HFF-Myc (cell line): ENCODE data around the gene TRIM46.

Experiments used
- DNase-seq: peaks from one replicate; pipeline ENCODE4 v3.0.0-alpha.2; 2011; ENCODE audit warnings: low read depth; ENCODE audit errors: extremely low read depth
- H3K4me3 ChIP-seq: replicated peaks from 2 replicates; pipeline ENCODE4 v1.5.1; 2011; ENCODE audit warnings: low read depth, mild to moderate bottlenecking, control low read depth, low read length
- TF ChIP-seq, protein P1 (sequence below): IDR thresholded peaks from 2 replicates; pipeline ENCODE4 v1.5.1; 2012; ENCODE audit warnings: mild to moderate bottlenecking, low read depth, low read length, control low read depth; ENCODE audit errors: missing control alignments

The TRIM46 gene

DNA sequence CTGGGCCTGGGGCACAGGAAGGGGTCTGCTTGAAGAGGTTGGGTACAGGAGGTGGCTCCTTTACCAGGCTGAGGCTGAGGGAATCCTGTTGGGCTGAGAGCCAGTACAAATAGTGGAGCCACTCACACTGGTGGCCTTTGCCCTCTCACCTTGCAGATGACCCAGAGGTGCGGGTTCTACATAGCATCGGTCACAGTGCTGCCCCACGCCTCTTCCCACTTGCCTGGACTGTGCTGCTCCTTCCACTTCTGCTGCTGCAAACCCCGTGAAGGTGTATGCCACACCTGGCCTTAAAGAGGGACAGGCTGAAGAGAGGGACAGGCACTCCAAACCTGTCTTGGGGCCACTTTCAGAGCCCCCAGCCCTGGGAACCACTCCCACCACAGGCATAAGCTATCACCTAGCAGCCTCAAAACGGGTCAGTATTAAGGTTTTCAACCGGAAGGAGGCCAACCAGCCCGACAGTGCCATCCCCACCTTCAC lies 39.8 kb upstream of the TRIM46 start:
- H3K4me3 ChIP-seq = no peak overlapping the region
- TF ChIP-seq, protein P1, sequence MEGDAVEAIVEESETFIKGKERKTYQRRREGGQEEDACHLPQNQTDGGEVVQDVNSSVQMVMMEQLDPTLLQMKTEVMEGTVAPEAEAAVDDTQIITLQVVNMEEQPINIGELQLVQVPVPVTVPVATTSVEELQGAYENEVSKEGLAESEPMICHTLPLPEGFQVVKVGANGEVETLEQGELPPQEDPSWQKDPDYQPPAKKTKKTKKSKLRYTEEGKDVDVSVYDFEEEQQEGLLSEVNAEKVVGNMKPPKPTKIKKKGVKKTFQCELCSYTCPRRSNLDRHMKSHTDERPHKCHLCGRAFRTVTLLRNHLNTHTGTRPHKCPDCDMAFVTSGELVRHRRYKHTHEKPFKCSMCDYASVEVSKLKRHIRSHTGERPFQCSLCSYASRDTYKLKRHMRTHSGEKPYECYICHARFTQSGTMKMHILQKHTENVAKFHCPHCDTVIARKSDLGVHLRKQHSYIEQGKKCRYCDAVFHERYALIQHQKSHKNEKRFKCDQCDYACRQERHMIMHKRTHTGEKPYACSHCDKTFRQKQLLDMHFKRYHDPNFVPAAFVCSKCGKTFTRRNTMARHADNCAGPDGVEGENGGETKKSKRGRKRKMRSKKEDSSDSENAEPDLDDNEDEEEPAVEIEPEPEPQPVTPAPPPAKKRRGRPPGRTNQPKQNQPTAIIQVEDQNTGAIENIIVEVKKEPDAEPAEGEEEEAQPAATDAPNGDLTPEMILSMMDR = no peak
- no peak for DNase-seq

DNA sequence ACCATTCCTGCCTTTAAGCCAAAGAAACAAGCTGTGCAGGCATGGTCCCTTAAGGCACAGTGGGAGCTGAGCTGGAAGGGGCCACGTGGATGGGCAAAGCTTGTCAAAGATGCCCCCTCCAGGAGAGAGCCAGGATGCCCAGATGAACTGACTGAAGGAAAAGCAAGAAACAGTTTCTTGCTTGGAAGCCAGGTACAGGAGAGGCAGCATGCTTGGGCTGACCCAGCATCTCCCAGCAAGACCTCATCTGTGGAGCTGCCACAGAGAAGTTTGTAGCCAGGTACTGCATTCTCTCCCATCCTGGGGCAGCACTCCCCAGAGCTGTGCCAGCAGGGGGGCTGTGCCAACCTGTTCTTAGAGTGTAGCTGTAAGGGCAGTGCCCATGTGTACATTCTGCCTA lies 39.3 kb upstream of the TRIM46 start:
- TF ChIP-seq, protein P1 = no peak
- no peak for DNase-seq
- peak overlapping the region; percentile 66; the same call in 1 of the 2 replicates for H3K4me3 ChIP-seq

DNA sequence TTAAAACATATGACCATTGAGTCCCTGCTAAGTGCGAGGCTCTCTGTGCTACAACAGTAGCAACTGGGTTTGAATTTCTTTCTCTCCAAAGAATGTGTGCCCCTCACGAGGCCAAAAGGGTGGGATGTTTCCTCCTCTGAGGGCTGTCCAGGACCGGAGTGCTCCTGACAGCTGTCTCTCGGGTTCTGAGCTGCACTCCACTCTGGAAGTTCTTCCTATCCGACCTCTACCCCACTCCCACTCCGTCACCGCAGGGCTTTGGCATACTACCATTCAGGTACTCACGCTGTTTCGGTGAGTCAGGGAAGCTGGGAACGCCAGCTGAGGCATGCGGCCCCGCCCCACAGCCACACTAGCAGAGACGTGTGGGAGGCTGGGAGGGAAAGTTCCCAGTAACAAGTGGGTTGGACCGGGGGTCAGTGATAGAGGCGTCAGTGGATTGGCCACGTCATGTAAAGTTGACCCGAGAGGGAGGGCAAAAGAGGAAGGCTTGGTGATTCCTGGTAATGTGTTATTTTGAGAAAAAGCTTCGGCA lies 38.7 kb upstream of the TRIM46 start:
- H3K4me3 ChIP-seq = peak overlapping the region; percentile 66
- TF ChIP-seq, protein P1 = no peak
- peak; percentile 79 for DNase-seq

DNA sequence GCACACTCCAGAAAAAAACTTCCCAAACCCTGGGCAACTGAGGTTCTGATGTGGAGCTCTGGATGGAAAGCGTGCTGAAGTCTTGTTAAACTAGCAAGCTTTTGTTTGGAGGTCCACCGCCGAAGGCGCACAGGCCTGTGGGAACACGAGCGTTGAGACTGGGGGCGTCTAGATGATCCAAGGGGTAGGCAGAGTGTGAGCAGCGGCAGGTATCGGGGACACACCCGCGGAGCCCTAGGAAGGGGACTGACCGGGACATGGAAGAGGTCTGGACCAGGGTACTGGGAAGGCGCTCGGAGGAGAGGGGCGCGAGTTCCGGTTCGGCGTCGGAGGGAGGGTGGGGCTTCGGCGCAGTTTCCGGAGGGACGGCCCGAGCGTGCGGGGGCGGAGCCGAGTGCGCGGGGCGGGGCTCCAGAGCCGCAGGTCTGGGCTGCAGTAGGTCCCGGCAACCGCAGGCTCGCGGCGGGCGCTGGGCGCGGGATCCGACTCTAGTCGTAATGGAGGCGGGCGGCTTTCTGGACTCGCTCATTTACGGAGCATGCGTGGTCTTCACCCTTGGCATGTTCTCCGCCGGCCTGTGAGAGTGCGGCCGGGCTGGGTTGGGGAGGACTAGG lies 38.1 kb upstream of the TRIM46 start, which contains the start of gene SLC50A1:
SLC50A1 (plus strand) TSS at position 438 of the 614 bp plus-strand sequence; CDS start at position 498, 60 bp downstream.
- TF ChIP-seq, protein P1 = no peak
- H3K4me3 ChIP-seq = peak within 1 kb of the TSS; percentile 66
- DNase-seq = peak; percentile 65

DNA sequence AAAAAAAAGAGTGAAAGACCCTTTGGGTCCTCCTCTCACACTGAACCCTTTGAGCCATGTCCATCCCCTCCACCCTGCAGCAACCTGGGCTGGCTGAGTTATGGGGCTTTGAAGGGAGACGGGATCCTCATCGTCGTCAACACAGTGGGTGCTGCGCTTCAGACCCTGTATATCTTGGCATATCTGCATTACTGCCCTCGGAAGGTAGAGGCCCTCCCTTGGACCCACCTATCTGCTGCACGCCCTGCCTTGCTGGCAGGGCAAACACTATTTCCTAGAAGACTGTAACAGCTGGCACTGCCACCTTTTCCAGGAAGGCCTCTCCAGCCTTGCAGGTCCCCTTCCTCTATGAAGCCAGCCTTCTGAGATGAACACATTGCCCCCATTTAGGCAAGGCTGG lies 36.9 kb upstream of the TRIM46 start:
- H3K4me3 ChIP-seq = peak overlapping the region; percentile 66
- TF ChIP-seq, protein P1 = no peak
- no peak for DNase-seq

DNA sequence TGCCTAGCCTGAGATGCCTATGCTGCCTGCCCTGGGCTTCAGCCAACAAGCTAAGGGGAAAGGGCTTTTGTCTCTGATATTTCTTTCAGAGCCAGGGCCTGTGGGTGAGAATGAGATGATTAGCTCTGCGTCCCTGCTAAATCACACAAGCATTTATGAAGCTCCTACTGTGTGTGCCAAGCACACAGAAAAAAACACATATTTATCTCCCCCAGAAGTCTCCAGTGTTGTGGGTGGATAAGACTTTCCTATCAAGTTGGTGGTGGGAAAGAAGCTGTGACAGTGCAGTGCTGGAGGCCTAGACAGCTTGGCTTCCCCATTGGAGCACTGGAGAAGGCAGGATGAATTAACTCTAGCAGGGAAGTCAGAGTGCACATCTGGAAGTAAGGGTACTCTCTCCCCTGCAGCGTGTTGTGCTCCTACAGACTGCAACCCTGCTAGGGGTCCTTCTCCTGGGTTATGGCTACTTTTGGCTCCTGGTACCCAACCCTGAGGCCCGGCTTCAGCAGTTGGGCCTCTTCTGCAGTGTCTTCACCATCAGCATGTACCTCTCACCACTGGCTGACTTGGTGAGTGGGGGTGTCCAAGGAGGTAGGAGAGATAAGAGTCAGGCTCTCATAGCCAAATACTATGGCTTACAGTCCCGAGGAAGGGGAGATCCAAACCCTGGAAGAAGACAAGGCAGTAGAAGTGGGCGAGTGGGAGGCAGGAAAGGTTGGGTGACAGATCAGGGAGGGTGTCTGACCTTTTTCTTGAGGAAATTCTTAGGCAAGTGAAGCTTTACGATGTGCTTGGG lies 36.3 kb upstream of the TRIM46 start:
- peak overlapping the region; percentile 66 for H3K4me3 ChIP-seq
- TF ChIP-seq, protein P1 = no peak
- no peak for DNase-seq
